Stimulated activated CD4-positive, alpha-beta T cell treated with anti-CD3 and anti-CD28 coated beads, Interleukin-1b, Interleukin-23, amount 100 ng/mL, for 24 hours (primary cell): ENCODE measurements around the gene MACROD1.
"Not testable (repeated sequence)": the region's sequence is repeated elsewhere in the genome, so short reads cannot be mapped to it uniquely, and the experiment has no call there.

ENCODE experiments used
- DNase-seq, 4 experiments: peaks; one replicate each; pipeline ENCODE4 v3.0.0-alpha.2; 2020; ENCODE audit warnings: low read depth in 4 of 4, low spot score in 1 of 4

The MACROD1 gene

GRCh38 chr11:64185693-64186491, 20.0 kb upstream of the MACROD1 start, which contains the start of gene STIP1:
Gene STIP1, plus strand, starts transcription at chr11:64186171. Its CDS starts 91 bp downstream, at chr11:64186262.
- DNase-seq = peak; percentile 93 to 96 (median 94)

GRCh38 chr11:64185175-64185692, 19.3 kb upstream of the MACROD1 start:
- no peak for DNase-seq

GRCh38 chr11:64183890-64184289, 18.0 kb upstream of the MACROD1 start:
- DNase-seq = no peak

- DNase-seq = peak in 2 of 4 experiments; percentile 36 to 44
Measured at GRCh38 chr11:64181506-64182411, 15.8 kb upstream of the MACROD1 start.

GRCh38 chr11:64180891-64181290, 15.0 kb upstream of the MACROD1 start:
- DNase-seq = no peak

- DNase-seq = no peak
Measured at GRCh38 chr11:64178951-64179639, 13.2 kb upstream of the MACROD1 start.

- no peak for DNase-seq
Measured at GRCh38 chr11:64178203-64178602, 12.3 kb upstream of the MACROD1 start.

- no peak for DNase-seq
Measured at GRCh38 chr11:64176751-64177150, 10.8 kb upstream of the MACROD1 start.

GRCh38 chr11:64173616-64174355, 7.9 kb upstream of the MACROD1 start:
- no peak for DNase-seq

GRCh38 chr11:64170419-64170818, 4.5 kb upstream of the MACROD1 start:
- DNase-seq = no peak

GRCh38 chr11:64165481-64165841, 452 bp downstream of the MACROD1 start:
- no peak for DNase-seq

GRCh38 chr11:64164392-64165312, 1.3 kb downstream of the MACROD1 start:
- DNase-seq = no peak

- DNase-seq = no peak
Measured at GRCh38 chr11:64163951-64164350, 2.0 kb downstream of the MACROD1 start.

GRCh38 chr11:64162769-64163168, 3.1 kb downstream of the MACROD1 start:
- DNase-seq = not testable (repeated sequence)

GRCh38 chr11:64161037-64161436, 4.9 kb downstream of the MACROD1 start:
- DNase-seq = no peak

- no peak for DNase-seq
Measured at GRCh38 chr11:64157631-64158394, 8.1 kb downstream of the MACROD1 start.

GRCh38 chr11:64156235-64157011, 9.5 kb downstream of the MACROD1 start:
- no peak for DNase-seq

- DNase-seq = no peak
Measured at GRCh38 chr11:64153812-64154211, 12.1 kb downstream of the MACROD1 start.
